Stimulated activated CD4-positive, alpha-beta T cell treated with anti-CD3 and anti-CD28 coated beads, Interleukin-2, amount 100 ng/mL, for 24 hours (primary cell): ENCODE results near the gene BRINP3.

Source experiments
- DNase-seq, 2 donors: peaks; one replicate each; pipeline ENCODE4 v3.0.0-alpha.2; 2020

The BRINP3 gene

DNA sequence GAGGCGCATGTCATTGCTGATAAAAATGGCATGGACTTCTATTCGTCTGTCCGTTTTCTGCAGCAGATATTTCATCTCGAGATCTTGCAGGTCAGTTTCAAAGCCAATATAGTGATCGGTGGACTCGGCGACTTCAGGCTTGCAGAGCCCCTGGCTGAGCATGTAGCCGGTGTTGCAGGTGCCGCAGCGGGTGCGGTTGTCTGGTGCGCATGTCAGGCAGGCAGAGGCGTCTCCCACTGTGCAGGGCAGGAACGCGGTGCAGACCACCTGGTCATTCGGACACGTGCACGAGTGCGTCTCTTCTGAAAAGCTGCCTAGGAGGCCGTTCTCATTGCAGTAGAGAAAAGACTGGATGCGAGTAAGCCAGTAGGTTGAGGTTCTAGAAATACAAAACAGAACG lies 378.9 kb downstream of the BRINP3 start:
- no peak for DNase-seq

DNA sequence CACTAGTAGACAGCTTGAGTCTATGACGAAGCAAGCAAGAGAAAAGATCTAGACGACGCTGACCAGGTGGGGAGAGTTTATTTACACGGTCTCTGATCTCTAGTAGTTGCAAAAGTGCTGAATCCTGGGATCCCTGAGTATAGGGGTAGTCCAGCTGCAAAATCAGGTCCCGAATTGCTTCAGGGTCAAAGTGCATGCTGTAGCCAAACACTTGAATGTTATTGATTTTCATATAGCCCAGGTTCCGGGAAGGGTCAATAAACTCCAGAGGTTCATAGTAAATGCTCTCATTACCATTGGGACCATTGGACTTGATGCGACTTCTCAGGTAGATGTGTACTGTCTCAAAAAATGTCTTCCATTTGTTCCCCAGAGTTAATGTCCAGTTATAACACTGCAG lies 379.6 kb downstream of the BRINP3 start:
- no peak for DNase-seq

DNA sequence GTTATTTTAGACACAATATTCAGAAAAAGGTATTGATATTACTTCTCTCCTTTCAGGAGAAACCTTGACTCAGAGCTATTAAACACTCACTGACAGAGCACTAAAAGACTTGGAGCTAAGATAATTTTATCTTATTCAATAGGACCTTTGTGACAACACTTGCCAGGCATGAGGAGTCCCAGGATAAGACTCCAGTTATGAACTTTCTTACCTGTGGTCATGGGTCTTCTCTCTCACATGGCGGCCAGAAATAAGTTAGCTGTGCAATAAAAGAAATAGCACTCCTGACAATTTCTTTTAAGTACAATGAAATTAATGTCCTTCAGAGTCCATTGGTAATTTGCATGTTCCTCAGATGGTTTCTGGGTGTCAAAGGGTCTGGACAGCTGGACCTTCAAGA lies 382.1 kb downstream of the BRINP3 start:
- no peak for DNase-seq

DNA sequence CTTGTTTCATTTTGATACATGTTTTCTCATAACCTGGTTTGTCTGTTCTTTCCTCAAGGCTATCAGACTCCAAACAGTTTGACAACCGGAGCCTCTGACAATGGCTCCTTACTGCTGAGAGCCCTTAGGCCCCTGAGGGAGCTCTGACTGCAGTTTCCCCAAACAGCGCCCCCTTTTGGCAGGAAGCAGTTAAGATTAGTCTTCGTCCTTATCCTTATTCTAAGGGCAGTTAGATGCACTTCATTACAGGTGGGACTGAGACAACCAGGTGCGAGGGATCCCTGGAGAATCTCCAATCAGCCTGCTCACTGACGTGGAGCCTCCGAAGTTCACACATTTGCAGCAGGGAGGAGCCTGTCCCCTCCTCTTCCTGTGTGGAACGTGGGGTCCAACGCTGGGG lies 393.1 kb downstream of the BRINP3 start:
- DNase-seq, result no peak

DNA sequence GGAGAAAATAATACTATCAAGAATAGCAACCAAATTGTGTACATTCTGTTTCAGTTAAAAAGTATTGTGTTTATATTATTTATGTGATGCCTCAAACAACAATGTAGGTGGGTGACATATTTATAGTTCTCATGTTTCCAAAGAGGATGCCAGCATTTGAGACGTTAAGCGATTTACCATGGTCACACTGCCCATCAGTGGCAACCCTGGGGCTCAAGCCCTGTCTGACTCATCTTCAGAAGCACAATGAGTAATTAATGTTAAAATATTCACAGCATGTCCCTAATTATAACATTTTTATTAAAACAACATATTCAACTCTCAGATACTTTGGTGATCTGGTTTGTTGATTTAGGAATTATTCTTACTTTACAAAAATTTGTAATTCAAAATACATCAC lies 409.4 kb downstream of the BRINP3 start:
- no peak for DNase-seq

DNA sequence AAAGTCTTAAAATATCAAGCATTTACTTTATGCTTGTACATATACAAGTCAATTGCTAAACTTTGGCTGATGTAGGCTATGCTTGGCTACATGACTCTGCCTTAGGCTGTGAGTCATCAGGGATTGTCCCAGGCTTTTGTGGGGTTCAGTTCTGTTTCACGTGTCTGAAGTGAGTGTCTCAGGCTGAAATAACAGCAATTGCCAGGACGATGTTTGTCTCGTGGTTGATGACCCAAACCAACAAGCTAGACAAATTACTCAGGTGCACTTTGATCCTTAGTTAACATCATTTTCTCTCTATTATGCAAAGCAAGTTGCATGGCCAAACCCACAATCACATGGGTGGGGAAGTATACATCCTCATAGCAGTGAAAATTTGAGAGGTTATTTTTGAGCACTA lies 410.1 kb downstream of the BRINP3 start:
- no peak for DNase-seq

DNA sequence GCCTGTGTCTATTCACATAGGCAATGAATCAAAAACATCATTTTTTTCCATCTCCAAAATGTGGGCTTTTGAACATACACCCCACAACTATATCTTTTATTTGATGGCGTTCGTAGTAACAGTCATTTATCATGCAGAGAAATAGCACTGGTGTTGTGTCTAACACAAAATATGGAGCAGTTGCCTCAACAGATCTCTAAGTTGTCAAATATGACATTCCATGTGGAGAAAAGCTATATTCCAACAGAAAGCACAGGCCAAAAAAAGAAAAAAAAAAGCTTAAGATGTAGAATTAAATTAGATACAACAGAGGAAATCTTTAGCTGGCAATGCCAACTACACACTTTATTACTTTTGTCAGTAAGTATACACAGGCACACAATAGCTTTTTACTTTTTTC lies 411.7 kb downstream of the BRINP3 start:
- DNase-seq, result no peak

DNA sequence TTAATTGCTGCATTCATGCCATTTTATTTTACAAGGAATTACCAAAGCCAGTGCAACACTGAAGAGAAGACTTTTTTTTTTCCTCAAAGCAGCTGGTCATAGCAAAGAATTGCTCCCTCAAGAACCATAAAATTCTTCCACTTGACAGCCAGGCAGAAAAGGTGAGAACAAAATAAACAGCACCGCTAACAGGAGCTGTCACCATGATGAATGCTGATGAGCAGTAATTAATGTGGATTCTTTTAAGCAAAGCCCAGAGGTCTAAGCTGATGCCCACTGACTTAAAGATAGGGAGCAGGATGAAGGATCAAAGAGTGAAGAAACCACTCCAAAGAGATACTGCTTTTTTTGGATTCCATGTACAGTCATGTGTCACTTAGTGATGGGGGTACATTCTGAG lies 428.4 kb downstream of the BRINP3 start:
- no peak for DNase-seq
